Central memory CD4-positive, alpha-beta T cell (primary cell): ENCODE results near the gene TUBAL3.

ENCODE experiments used
- DNase-seq: peaks from one replicate; pipeline ENCODE4 v3.0.0; 2022

Gene TUBAL3

DNA sequence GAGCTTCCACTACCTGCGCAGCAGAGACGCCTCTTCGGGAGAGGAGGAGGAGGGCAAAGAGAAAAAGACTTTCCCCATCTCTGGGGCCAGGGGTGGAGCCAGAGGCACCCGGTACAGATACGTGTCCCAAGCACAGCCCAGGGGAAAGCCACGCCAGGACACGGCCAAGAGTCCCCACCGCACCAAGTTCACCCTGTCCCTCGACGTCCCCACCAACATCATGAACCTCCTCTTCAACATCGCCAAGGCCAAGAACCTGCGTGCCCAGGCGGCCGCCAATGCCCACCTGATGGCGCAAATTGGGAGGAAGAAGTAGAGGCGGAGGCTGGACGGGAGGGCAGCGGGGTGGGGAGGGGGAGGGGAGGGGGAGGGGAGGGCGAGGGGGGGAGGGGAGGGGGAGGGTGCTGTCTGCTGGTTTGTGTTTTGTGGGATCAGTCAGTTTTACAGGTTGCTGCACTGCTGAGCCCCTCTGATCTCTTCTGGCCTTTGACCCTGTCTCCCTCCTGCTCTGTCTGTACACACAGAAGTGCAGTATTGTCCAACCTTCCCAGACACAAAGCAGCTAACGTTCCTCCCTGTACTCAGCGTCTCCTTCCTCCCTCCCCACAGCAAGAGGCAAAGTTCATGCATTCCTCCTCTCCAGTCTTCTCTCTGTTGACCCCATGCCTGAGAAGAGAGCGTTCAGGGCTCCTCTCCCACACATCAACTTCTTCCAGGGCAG, 30.6 kb downstream of the TUBAL3 start:
- DNase-seq = no peak

GRCh38 chr10:5373307-5373706, 31.3 kb downstream of the TUBAL3 start:
- DNase-seq = no peak

GRCh38 chr10:5370493-5371352, 33.9 kb downstream of the TUBAL3 start:
- DNase-seq = no peak

DNA sequence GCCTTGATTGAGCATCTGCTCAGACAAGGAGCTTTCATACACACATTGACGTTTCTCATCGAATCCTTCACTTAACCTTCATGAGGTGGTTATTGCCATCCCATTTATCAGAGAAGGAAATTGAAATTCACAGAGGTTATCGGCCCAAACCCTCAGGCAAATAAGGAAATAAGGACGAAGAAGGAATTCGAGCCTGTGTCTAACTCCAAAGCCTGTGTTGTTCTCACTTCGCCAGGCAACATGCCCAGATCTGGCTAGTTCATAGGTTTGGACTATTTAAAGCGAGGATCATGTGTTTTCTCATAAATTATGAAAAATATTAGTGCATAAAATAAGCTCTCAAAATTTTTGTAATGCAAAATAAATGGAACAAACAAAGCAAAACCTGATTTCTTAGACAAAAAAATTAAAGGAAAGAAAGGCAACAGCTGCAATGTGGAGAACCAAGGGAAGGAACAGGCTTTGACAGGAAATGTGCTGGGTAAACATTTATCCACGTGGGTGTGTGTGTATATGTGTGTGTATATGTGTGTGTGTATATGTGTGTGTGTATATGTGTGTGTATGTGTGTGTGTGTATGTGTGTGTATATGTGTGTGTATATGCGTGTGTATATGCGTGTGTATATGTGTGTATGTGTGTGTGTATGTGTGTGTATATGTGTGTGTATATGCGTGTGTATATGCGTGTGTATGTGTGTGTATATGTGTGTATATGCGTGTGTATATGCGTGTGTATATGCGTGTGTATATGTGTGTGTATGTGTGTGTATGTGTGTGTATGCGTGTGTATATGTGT, 35.1 kb downstream of the TUBAL3 start:
- DNase-seq = no peak

- no peak for DNase-seq
These were observed 38.7 kb downstream of the TUBAL3 start for GRCh38 chr10:5365928-5366327.

GRCh38 chr10:5364890-5365338, 39.7 kb downstream of the TUBAL3 start, which contains the start of gene UCN3:
Gene UCN3 (plus strand): TSS chr10:5364966. CDS start chr10:5373721, 8,755 bp downstream.
- no peak for DNase-seq

- no peak for DNase-seq
These were observed 40.3 kb downstream of the TUBAL3 start for GRCh38 chr10:5364374-5364773.

DNA sequence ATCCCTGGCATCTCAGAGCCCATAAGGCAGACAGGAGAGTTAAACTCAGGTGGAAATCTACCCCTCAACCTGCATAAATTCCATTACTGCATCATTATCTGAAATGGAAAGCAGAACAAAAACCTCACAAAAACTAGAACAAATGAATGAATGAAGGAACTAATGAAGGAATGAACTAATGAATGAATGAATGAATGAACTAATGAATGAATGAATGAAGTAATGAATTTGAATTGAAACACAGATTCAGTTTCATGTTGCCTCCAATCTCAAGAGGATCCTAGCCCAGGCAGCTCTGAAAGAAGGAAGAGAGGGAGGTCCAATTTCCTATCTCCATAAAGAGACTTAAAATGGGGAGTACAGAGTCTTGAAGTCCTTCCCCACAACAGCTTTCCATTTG, 41.8 kb downstream of the TUBAL3 start:
- DNase-seq = no peak

- DNase-seq = no peak
These were observed 42.7 kb downstream of the TUBAL3 start for GRCh38 chr10:5361966-5362365.

DNA sequence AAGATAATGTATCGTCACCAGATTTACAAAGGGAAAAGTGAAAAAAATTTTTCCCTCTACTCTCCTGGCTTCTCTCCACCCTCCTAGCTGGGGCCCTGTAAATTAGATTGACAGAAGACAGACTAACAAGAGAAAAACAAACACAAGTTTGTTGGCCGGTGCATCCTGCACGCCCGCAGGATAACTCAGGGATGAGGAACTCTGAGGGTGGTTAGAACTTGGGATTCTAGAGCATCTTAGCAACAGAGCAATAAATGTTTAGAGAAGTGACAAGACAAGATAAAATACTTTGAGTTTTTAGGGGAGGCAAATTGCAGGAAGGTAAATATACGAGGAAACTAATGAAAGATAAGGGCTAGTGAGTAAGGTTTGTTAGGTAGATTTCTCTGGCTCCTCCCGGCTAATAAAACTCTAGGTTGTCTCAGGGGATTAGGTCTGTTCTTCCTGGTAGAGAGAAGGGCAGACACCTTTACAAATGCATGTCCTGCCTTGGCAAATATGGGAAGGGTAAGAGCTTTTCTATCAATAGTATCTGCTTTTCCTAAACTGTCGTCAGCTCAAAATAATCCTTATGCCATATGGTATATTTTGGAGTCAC, 44.2 kb downstream of the TUBAL3 start:
- no peak for DNase-seq

DNA sequence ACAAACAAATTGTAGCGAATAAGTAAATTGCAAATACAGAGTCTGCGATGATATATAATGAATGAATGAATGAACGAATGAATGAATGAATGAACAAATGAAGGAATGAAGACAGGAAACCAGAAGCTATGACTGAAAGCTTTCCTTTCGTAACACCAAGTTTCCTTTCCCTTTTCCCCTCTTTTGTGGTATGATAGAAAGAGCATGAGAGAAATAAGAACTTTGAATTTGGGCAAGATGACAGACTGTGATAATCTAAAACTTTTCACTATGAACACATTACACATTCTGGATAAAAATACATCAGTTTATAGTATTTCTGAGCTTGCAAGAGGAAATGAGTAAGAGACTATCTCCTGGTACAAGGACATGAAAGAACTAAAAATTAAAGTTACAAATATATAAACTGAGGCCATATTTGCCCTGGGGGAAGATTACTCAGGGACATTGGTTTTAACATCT, 48.3 kb downstream of the TUBAL3 start:
- no peak for DNase-seq

DNA sequence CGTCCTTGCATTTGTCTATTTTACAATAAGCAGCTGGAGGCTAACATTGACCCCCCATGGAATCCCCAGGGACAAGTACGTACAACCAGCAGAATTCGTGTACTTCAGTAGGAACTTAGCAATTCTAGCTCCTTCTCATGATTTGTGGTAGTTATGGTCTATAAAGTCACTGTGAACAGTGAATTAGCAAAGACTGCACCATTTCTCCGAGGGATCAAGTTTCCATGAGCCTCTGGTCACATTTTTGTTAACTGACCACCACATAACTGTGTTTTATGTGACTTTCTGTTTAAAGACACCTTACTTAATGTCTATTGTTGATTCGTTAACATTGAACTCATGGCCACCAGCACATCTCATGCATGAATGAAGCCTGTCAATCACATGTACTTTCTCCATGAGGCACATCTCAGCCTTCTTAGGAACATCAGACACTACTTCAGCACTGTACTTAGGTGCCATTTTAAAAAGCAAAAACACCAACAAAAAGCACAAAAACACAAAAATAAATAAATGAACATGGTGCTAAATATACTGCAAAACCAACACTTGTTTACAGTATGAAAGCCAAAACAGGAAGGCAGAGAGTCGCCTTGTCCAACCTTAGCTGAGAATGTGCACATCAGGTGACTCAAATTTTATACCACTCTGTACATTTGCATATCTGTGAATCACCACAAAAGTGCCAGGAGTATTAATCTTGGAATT, 48.9 kb downstream of the TUBAL3 start:
- no peak for DNase-seq

DNA sequence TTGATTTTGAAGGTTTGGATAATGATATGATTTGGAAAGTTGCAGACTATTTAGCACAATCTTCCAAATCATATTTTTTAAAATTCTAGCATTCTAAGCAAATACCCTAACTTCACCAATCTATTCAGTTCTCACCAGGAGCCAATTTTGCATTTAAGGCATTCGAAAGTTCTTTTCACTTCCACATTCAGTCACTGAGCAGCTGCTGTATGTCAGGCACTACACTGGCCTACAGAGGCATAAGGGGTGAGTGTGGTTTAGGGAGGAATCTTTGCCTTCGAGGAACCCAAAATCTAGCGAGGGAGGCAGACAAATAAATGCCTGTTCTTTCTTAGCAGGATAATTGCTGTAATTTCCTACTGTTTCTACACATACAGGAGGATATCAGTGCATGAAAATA, 50.6 kb downstream of the TUBAL3 start:
- no peak for DNase-seq

DNA sequence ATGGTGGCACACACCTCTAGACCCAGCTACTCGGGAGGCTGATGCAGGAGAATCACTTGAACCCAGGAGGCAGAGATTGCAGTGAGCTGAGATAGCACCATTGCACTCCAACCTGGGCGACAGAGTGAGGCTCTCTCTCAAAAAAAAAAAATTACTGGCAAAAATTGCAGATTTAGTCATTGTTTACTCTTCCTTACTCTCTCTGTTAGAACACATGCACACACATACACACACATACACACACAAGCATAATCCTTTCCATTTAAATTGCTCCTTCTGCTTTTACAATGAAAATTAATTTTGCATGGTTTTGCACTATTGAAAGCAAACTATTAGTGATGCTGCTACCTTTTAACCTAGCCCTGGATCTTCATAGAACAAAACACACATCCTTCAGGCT, 55.3 kb downstream of the TUBAL3 start:
- DNase-seq = no peak

DNA sequence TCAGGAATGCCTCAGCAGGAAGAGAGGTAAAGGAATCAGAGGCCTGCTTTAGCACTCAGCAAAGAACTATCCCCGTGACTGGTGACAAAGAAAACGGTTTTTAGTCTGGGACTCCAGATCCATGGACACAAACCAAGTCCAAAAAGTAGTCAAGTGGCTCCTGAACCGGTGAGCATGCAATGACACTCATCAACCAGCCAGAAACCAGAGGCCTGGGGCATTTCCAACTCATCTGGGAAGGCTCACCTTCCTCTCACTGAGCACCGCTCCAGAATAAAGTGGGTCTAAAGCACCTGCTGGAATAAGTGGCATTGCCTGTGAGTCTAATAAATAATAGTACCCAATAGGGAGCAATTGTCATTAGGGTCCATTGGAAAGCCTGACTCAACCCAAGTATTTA, 57.7 kb downstream of the TUBAL3 start:
- no peak for DNase-seq

- DNase-seq = no peak
These were observed 59.9 kb downstream of the TUBAL3 start for GRCh38 chr10:5344746-5345145.

GRCh38 chr10:5343979-5344378, 60.6 kb downstream of the TUBAL3 start:
- DNase-seq = no peak

DNA sequence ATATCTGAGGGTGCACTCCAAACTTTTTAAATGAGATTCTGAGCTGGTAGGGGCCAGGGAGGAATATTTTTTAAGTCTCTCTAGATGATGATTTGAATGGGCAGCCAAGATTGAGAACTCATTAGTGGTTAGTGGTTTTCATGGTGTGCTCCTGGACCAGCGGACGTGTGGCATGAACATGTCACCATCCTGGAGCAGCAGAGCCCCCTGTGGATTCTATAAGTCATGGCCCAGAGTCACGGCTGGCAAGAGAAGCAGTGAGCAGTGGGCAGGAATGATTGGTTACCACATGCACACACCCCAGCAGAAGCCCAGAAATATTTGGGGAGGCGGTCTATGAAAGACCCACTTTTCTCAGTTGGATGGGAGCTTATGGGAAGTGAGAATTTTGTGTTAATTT, 61.1 kb downstream of the TUBAL3 start:
- DNase-seq = no peak
